ENCODE data around the gene RNF141. TPM values are rescaled to one million over a fixed set of nuclear protein-coding genes. Genes with fewer than 3 reads are reported as not detected.

The RNF141 gene
- total and polyA plus RNA-seq, 2 of the 13 experiments (the other 11 are each of a cell fraction or from before 2014, with no cell fraction given), result 9.3 to 22.4 TPM

GRCh38 chr11:10580623-10581022 is 39.6 kb upstream of the RNF141 start:
- peaks cover 0 to 7% of the 10 kb centered on the region in 2 experiments; a peak in 1 of 5 replicates for H3K27me3 ChIP-seq (ENCODE audit: control insufficient read depth in 1 of 2, insufficient read depth in 2 of 2, low read length in 2 of 2)
- H3K36me3 ChIP-seq (replicated peaks in 1 of 2; ENCODE audit: control insufficient read depth in 1 of 2, insufficient read depth in 2 of 2, low read length in 2 of 2), result no peaks in the 10 kb centered on the region
- H3K79me2 ChIP-seq (ENCODE audit: insufficient read depth, low read length), result no peaks in the 10 kb centered on the region
- H3K4me1 ChIP-seq (ENCODE audit: insufficient read depth, low read length), result 0 out of 2 replicates have a peak, but pooled peaks cover 5% of the 10 kb centered on the region
- ChIA-PET POLR2A (no interaction called here), CTCF (ENCODE audit: low intra/inter-chr PET ratio, low total read pairs) (no interaction called here)
- H3K9ac ChIP-seq (ENCODE audit: insufficient read depth, low read depth, low read length), result no peak overlapping the region
- BruUV-seq (replicated peaks), result no TSS peak
- TF ChIP-seq U2AF1 (optimal IDR thresholded peaks at IDR 0.05; ENCODE audit: low read depth, low read length) (no peak), POLR2AphosphoS5 (IDR thresholded peaks at IDR 0.05; ENCODE audit: low read depth, low read length) (no peak), ATM (IDR thresholded peaks at IDR 0.05; ENCODE audit: borderline replicate concordance) (no peak), ZBTB2 (CRISPR knock-in tag; IDR thresholded peaks at IDR 0.05; ENCODE audit: low read depth) (no peak), MLX (CRISPR knock-in tag; IDR thresholded peaks at IDR 0.05) (no peak), ZNF766 (CRISPR knock-in tag; IDR thresholded peaks at IDR 0.05; ENCODE audit: borderline replicate concordance) (no peak), HNRNPLL (IDR thresholded peaks at IDR 0.05; ENCODE audit: low read depth, low read length, poor library complexity, severe bottlenecking) (no peak), JUNB (CRISPR knock-in tag; IDR thresholded peaks at IDR 0.05; ENCODE audit: borderline replicate concordance) (no peak), ZKSCAN5 (CRISPR knock-in tag; IDR thresholded peaks at IDR 0.05) (no peak), FOSL2 (CRISPR knock-in tag; IDR thresholded peaks at IDR 0.05) (no peak), E2F2 (CRISPR knock-in tag; IDR thresholded peaks at IDR 0.05; ENCODE audit: borderline replicate concordance) (no peak), ZNF484 (CRISPR knock-in tag; IDR thresholded peaks at IDR 0.05; ENCODE audit: borderline replicate concordance, low read depth) (no peak), TAF1 (CRISPR knock-in tag; IDR thresholded peaks at IDR 0.05) (no peak), IKZF5 (CRISPR knock-in tag; IDR thresholded peaks at IDR 0.05) (no peak)
- no peak overlapping the region for H3K4me2 ChIP-seq (ENCODE audit: low read depth, low read length)
- H3K27ac ChIP-seq (ENCODE audit: extremely low read length, insufficient read depth, low read length), result no peak overlapping the region
- H3K9me3 ChIP-seq (ENCODE audit: low read length), result no peaks in the 10 kb centered on the region
- intact Hi-C loops (cut with micrococcal nuclease; ENCODE audit: unreplicated experiment), result no loop called here
- FAIRE-seq (no peak), ATAC-seq (no peak), DNase-seq (ENCODE audit: low spot score) (no peak)
- 0 out of 2 replicates have a peak, but pooled peaks cover 3% of the 10 kb centered on the region for H4K20me1 ChIP-seq (ENCODE audit: insufficient read depth, low read length)
- H3K4me3 ChIP-seq (replicated peaks in 1 of 3; ENCODE audit: insufficient read depth in 1 of 3, low read depth in 2 of 3, low read length in 3 of 3), result no peak overlapping the region
- no peak overlapping the region for H2AFZ ChIP-seq (ENCODE audit: low read length)
- in situ Hi-C loops (cut with HindIII; ENCODE audit: extremely low pct_ligation_motif_present, low pct_unique_long_range_greater_than_20kb), result no loop called here
- 20% methylated on average over 4 of the region's 4 CpGs for WGBS (ENCODE audit: low lambda C conversion rate)
